Fibroblast of skin of right biceps (primary cell): ENCODE measurements around the gene PTGER4.
"Not testable (repeated sequence)": the region's sequence is repeated elsewhere in the genome, so short reads cannot be mapped to it uniquely, and the experiment has no call there.

Source experiments
- DNase-seq: peaks from one replicate; pipeline ENCODE4 v3.0.0-alpha.2; 2013

The PTGER4 gene

DNA sequence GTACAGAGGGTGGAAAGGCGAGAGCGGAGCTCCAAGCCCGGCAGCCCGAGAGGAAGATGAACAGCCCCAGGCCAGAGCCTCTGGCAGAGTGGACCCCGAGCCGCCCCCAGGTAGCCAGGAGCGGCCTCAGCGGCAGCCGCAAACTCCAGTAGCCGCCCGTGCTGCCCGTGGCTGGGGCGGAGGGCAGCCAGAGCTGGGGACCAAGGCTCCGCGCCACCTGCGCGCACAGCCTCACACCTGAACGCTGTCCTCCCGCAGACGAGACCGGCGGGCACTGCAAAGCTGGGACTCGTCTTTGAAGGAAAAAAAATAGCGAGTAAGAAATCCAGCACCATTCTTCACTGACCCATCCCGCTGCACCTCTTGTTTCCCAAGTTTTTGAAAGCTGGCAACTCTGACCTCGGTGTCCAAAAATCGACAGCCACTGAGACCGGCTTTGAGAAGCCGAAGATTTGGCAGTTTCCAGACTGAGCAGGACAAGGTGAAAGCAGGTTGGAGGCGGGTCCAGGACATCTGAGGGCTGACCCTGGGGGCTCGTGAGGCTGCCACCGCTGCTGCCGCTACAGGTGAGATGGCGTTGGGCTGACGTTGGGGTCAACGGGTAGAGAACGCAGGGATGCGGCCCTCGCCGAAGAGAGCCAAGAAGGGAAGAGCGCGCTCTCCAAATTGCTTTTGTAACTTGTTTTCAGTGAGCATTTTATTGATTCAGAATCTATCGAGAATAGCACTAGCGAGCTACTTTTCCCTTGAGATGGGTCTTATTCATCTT is at the start of gene PTGER4:
PTGER4 (plus strand) TSS at position 3 of the 769 bp plus-strand sequence. CDS start 1,079 bp downstream, outside the sequence.
- DNase-seq = no peak

DNA sequence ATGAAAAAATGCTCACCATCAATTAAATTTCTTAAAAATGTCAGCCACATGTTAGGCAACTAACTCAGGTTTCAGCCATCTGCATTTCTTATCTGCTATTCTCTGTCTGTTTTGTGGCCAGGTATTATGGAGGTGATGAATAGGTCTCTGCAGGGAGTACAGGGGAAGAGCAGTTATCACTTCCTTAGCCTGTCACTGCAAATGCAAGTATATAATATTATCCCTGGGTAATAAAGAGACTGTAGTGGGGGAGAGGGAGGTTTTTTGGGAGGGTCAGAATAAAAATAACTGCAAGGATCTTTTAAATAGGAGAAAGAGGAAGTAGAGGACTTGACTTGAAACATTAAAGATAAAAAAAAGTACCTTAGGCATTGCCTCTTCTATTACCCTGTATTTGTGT is 49.6 kb upstream of the PTGER4 start:
- DNase-seq = no peak

DNA sequence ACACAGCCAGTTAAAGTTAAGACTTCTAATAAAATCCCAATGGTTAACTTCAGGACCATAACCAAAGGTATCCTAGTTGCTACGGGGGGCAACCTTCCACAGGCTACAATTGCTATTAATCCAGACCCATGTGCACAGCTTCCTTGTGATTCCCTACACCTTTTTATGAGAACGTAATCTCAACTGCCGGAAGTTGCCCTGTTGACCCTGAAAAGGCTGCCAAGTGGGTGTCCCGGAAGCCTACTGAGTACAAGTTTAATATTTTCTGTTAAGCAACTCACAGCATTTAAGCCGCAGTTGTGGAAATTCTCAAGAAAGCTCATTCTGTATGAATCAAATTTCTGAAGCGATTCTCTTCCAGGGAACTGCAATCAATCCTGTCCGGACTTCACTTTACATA is 48.5 kb upstream of the PTGER4 start:
- no peak for DNase-seq

DNA sequence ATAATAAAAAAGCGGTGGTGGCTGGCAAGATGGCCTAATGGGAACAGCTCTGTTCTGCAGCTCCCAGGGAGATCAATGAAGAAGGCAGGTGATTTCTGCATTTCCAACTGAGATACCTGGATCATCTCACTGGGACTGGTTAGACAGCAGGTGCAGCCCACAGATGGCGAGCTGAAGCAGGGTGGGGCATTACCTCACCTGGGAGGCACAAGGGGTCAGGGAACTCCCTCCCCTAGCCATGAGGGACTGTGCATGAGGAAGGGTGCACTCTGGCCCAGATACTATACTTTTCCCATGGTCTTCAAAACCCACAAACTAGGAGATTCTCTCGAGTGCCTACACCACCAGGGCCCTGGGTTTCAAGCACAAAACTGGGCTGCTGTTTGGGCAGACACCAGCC is 45.6 kb upstream of the PTGER4 start:
- no peak for DNase-seq

DNA sequence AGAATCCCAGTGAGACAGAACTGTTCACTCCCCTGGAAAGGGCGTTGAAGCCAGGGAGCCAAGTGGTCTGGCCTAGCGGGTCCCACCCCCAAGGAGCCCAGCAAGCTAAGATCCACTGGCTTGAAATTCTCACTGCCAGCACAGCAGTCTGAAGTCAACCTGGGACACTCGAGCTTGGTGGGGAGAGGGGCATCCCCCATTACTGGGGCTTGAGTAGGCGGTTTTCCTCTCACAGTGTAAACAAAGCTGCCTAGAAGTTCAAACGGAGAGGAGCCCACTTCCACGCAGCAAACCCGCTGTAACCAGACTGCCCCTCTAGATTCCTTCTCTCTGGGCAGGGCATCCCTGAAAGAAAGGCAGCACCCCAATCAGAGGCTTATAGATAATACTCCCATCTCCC is 45.1 kb upstream of the PTGER4 start:
- no peak for DNase-seq

DNA sequence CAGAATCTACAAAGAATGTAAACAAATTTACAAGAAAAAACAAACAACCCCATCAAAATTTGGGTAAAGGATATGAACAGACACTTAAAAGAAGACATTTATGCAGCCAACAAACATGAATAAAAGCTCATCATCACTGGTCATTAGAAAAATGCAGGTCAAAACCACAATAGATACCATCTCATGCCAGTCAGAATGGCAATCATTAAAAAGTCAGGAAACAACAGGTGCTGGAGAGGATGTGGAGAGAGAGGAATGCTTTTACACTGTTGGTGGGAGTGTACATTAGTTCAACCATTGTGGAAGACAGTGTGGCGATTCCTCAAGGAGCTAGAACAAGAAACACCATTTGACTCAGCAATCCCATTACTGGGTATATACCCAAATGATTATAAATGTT is 40.2 kb upstream of the PTGER4 start:
- not testable (repeated sequence) for DNase-seq

DNA sequence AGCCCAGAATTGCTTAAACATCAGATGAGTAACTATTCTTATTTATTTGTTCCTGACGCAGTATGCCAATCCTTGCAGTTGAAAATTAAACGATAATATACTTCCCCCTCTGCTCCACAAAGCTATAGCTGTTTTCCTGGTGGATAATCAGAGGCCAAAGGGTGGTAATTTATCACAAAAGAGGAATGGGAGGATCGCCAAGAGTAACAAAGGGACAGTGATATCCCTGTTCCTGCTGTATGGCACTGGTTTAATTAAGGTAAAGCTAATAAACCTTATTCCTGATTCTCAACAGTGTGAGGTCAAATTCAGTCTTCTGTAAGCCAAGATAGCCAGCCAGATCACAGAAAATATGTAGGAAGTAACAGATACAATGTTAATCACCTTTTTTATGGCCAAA is 33.4 kb upstream of the PTGER4 start:
- DNase-seq = no peak

DNA sequence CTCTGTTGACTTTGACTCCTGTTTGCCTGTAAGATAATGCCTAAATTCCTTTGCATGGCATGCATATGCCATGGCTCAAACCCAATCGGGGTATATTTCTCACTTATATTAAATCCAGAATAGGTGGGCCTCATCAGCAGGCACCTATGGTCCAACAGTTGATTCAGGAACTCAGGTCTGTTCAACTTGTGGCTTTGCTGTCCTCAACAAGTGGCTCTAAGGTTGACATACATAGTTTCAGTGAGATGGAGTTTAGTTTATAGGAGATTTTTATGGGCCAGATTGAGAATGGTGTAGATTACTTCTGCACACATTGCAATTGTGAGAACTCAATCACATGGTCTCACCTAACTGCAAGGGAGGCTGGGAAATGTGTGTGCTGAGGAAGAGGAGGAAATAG is 31.6 kb upstream of the PTGER4 start:
- DNase-seq = no peak

DNA sequence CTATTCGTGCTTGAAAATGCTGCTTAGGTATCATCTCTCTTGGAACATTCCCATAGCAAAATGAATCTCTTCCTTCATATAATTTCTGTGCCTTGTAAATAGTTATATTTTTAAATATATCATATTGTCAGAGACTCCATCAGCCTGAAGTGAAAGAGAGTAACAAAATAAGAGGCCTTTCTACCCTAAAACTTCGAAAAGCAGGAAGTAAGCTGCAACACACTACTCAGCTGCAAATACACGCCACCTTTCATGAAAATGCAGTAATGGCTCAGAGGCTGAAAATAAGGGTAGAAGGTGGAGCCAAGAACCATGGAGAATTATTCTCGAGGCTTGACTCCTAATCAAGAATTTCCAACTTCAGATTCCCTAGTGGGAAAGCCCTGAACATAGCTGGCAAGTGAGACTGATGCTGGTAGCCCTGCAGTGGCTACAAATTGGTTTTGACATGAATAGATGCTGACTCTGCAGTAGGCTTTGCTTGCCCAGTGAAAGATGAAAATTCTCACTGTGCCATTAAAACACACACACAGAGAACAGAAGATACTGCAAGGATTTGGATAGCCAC is 30.2 kb upstream of the PTGER4 start:
- no peak for DNase-seq

DNA sequence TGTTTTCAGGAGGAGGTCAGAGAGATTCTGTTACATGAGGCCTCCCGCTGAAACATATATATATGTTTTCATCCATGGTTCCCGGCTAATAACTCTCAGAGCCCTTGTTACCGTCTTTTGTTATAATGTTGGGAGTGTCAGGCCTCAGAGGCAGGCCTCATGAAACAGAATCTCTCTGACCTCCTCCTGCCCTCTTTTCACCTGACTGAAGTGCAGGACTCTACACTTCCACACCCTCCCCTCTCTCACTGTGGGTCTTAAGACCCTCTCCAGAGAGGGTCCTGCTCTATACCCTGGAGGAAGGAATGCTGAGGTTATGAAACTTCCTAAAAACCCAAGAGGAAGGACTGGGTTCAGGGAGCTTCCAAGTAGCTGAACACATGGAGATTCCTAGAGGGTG is 28.5 kb upstream of the PTGER4 start:
- DNase-seq = no peak

DNA sequence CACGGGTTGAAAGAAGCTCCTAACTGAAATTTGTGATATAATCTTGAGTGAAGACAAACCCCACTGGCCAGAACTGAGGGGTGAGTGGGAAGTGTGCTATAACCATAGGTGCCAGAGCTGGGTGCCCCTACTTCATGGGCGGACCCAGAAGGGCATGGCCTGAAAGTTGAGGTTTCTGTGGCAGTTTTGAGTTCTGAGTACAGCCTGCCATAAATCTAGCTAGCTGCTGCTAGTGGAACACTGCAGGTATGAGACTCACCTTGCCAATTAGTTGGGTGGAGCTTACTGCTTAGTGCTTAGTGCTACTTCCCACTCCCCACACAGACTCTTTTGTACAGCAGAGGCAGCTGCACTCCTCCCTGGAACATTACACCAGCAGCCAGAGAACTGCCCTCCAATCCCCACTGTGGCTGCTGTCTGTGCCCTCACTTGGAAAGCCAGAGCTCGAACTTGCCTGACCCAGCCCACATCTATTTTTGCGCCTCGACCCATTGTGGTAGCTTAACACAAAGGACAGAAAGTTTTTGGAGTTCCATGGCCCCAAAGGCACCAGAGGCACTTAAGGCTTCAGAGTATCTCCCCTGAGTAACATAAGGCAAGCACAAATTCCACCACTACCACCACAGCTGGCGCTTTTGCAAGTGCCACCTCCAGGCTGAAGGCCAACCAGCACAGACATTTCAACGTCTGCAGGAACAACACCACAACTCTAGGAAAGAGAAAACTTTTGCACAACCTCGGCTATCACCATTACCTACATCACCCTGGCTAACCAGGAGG is 27.1 kb upstream of the PTGER4 start:
- DNase-seq = no peak

DNA sequence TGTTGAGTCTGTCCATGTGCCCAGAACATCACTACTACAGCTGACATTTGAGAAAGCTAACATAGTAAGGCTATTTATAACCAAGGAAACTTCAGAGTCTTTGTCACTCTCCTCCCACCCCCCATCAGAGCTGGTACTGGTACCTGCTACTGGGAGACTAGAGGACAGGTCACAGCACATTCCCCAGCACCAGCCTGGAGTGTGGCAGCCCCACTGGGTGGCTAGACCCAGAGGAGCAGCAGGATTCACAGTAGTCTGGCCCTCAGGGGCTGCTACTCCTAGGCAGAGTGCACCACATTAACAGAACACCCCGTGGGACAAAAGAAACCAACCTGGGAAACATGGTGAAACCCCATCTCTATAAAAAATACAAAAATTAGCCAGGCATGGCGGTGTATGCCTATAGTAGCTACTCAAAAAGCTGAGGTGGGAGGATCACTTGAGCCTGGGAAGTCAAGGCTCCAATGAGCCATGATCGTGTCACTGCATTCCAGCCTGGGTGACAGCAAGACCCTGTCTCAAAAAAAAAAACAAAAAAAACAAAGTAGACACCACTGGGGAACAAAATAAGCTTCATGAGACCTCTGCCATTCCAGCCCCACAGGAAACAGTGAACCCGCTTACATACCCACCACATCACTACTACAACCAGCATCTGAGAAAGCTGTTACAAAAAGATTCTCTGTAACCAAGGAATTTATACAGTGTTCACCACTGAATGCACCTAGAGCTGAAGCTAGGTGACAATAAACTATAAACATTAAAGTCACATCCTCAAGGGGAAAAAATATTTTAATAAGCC is 26.3 kb upstream of the PTGER4 start:
- no peak for DNase-seq

DNA sequence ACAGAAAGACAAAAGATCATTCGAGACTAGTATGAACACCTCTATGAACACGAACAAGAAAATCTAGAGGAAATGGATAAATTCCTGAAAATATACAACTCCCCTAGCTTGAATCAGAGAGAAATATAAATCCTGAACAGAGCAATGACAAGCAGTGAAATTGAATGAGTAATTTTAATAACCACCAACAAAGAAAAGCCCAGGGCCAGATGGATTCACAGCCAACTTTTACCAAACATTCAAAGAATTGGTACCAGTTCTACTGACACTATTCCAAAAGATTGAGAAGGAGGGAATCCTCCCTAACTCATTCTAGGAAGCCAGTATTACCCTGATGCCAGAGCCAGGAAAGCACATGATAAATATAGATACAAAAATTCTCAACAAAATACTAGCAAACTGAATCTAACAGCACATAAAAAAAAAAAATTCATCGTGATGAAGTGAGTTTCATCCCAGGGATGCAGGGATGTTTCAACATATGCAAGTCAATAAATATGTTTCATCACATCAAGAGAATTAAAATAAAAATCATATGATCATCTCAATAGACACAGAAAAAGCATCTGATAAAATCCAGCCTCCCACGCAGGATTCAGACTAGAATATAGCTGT is 25.2 kb upstream of the PTGER4 start:
- peak; percentile 12 for DNase-seq

DNA sequence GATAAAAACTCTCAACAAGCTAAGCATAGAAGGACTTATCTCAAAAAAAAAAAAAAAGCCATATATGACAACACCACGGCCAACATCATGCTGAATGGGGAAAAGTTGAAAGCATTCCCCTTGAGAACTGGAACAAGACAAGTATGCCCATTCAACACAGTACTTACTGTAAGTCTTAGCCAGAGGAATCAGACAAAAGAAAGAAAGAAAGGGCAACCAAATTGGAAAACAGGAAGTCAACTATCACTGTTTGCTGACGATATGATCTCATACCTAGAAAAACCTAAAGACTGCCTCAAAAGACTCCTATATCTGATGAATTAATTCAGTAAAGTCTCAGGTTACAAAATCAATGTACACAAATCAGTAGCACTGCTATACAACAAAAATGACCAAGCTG is 24.6 kb upstream of the PTGER4 start:
- no peak for DNase-seq

DNA sequence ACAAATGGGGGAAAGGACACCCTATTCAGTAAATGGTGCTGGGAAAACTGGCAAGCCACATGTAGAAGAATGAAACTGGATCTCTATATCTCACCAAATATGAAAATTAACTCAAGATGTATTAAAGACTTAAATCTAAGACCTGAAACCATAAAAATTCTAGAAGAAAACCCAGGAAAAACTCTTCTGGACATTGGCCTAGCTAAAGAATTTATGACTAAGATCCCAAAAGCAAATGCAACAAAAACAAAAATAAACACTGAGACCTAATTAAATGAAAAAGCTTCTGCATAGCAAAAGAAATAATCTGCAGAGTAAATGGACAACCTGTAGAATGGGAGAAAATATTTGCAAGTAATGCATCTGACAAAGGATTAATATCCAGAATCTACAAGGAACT is 23.6 kb upstream of the PTGER4 start:
- DNase-seq = not testable (repeated sequence)

DNA sequence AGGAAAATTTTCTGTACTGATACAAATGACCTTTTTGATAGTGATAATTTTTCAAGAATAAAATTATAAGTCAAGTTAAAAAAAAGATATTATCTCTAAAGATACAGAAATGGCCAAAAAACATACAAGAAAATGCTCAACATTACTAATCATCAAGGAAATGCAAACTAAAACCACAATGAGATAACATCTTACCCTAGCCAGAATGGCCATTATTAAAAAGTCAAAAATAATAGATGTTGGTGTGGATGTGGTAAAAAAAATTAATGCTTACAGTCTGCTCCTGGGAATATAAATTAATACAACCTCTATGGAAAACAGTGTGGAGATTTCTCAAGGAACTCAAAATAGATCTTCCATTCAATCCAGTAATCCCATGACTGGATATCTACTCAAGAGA is 22.9 kb upstream of the PTGER4 start:
- no peak for DNase-seq

DNA sequence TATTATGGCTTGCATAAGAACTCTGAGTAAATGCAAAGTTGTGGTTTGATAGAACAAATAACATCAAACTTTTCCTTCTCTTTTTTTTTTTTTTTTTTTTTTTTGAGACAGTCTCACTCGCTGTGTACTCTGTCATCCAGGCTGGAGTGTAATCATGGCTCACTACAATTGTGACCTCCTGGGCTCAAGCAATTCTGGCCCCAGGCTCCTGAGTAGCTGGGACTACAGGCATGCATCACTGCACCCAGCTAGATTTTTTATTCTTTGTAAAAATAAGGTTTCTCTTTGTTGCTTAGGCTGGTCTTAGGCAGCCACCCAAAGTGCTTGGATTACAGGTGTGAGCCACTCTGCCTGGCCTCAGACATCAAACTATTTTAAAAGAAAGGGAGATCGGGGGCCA is 19.0 kb upstream of the PTGER4 start:
- no peak for DNase-seq

DNA sequence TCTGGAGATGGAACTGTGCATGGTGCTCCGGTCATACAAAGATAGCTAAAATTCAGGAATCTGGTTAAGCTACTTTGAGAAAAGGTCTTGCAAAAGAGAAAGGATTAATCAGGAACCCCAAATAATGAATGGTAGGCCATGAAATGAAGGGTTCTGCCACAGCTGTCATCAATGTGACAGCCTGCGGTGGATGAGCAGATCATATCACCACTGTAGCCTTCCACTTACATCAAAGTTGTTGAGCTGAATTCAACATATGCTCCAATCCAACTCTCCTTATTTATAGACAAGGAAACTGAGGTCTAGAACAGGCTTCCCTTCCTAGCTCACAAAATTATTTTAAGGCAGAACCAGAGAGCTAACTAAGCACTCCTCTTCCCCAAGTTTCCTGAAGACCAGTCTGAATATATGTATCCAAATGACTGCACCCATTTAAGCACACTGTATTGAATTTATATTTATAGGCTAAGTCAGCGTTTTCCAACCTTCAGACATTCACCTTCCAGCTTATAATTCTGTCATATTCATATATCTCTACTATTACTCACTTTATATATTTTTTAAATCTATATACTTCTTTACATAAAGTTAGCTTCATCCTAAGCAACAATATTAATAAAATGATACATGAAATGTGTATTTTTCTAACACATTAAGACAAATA is 13.9 kb upstream of the PTGER4 start:
- no peak for DNase-seq

DNA sequence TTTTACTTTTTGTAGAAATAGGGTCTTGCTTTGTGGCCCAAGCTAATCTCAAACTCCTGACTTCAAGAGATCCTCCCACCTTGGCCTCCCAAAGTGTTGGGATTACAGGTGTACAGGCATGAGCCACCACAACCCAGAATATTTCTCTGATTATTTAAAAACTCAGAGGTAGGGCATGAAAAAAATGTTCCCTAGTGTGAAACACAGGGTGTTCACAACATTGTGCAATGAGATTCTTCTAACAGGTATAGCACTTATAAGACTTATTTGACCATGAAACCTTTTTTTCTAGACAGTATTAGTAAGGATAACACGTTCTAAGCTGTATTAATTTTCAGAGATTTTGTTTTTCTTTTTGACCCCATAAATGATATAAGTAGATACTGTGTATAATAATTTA is 13.1 kb upstream of the PTGER4 start:
- DNase-seq = no peak

DNA sequence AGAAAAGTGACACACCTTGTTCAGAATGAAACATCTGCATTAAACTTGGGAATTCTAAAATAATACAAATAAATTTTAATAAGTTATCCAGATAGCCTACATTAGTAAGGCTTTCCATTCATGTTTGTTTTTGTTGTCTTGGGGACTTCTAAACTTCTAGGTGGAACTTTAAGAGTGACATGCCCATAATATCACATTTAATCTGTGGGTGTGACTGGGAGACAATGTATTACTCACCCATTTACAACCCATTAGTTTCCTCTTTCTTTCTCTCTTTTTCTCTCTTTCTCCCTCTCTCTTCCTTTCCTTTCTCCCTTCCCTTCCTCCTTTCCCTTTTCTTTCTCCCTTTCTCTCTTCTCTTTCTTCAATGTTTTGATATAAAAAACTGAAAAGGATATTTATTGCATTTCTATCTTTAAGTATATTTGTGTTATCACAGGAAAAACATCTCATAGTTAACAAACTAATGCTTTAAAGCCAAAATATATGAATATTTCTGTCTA is 12.5 kb upstream of the PTGER4 start:
- no peak for DNase-seq

DNA sequence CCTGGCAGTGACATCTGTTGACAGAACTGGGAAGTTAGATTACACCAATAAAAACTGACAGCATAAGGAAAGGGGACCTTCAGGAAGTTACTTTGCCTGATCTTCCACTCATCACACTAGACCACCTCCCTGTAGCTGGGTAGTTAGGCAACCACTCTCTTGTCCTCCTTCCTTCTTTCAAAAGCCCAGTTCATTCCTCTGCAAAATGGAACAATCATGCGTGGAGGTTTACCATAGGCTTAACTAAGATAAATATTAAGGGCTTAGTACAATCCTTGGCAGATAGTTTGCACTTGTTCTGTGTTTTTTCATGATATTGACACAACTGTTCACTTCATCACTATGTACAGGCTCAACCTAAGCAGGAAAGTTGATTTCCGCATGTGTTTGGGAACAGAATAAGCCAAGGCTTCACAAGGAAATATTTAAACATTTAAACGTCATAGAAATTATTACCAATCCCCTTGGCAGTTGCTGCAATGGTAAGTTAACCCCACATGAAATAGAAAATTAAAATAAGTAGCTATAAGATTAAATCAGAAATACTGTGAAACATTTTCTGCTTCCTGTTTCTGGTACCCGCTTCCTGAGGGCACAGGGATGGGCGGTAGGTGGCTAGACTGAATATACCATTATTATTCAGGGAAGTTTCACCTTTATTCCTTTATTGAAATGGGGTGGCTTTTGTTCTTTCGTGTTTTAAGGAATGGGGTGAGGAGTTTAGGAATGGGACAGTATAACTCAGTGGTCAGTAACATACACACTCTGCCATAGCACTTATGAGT is 9.9 kb upstream of the PTGER4 start:
- DNase-seq = no peak
